RWPE1 (cell line): ENCODE results near the gene NUP214.
"Not testable (repeated sequence)": the region's sequence is repeated elsewhere in the genome, so short reads cannot be mapped to it uniquely, and the experiment has no call there.

Experiments used
- CTCF ChIA-PET: fragments of 350-600 bp; sonication (Branson Sonifier 250); formaldehyde crosslinking; extraction: SDS; loops from one replicate; lab custom pipeline; 2021; lab: Yijun Ruan, JAX
- POLR2A ChIA-PET: fragments of 400-600 bp; formaldehyde crosslinking; extraction: SDS; loops from one replicate; lab custom pipeline; 2020; ENCODE audit warnings: antibody characterized with exemption; ENCODE audit not compliant: low non-redundant PET; lab: Yijun Ruan, JAX
- DNase-seq: peaks from one replicate; pipeline ENCODE4 v3.0.0; 2012; ENCODE audit warnings: low spot score
- H3K27ac ChIP-seq: fragments of 450-650 bp; 2 replicates; pipeline ENCODE4 v1.5.1; 2017
- CTCF ChIP-seq: fragments of 450-650 bp; conservative IDR thresholded peaks from 2 replicates; pipeline ENCODE4 v1.5.1; 2017; ENCODE audit warnings: low read depth, mild to moderate bottlenecking

Gene NUP214

GRCh38 chr9:131240047-131240921 lies 114.9 kb downstream of the NUP214 start:
- no peak overlapping the region for H3K27ac ChIP-seq
- TF ChIP-seq CTCF, result no peak
- ChIA-PET POLR2A (no interaction called here), CTCF (no interaction called here)
- DNase-seq, result no peak

GRCh38 chr9:131244331-131244730 lies 118.9 kb downstream of the NUP214 start:
- DNase-seq, H3K27ac ChIP-seq, CTCF ChIA-PET: not testable (repeated sequence)
- POLR2A ChIA-PET, result interaction anchor here (0.6 kb wide), 1 partner anchor 22 kb away, joined by 14 read pairs; no protein-coding TSS in a partner anchor

- ChIA-PET POLR2A (no interaction called here), CTCF (interaction anchor here (0.6 to 1.1 kb wide), 3 partner anchors 10 to 48 kb away, joined by 3 to 4 read pairs (median 3); no protein-coding TSS in a partner anchor)
- no peak overlapping the region for H3K27ac ChIP-seq
- no peak for TF ChIP-seq CTCF
- no peak for DNase-seq
These were observed 121.2 kb downstream of the NUP214 start for GRCh38 chr9:131246618-131247017.

DNA sequence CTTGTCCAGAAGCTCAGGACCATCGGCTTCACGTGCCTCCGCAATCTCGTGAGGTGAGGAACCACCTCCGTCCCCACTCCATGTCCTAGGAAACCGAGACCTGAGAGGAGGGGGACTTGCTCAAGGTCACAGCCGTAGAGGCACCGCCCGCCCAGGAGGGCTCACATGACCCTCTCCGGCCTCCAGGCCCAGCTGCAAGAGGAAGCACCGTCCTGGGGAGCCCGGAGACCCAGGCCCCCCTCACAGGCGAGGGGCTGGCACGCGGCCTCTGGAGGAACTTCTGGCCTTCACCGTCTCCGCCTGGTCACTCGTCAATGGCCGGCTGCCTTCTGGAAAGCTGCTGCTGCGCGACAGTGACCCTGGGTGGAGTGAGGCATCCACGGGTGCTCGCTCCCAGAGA lies 126.7 kb downstream of the NUP214 start:
- no peak for TF ChIP-seq CTCF
- ChIA-PET POLR2A (no interaction called here), CTCF (interaction anchor here (0.5 to 0.6 kb wide), 2 partner anchors 32 to 602 kb away, joined by 3 to 4 read pairs; no protein-coding TSS in a partner anchor)
- no peak for DNase-seq
- no peak overlapping the region for H3K27ac ChIP-seq

DNA sequence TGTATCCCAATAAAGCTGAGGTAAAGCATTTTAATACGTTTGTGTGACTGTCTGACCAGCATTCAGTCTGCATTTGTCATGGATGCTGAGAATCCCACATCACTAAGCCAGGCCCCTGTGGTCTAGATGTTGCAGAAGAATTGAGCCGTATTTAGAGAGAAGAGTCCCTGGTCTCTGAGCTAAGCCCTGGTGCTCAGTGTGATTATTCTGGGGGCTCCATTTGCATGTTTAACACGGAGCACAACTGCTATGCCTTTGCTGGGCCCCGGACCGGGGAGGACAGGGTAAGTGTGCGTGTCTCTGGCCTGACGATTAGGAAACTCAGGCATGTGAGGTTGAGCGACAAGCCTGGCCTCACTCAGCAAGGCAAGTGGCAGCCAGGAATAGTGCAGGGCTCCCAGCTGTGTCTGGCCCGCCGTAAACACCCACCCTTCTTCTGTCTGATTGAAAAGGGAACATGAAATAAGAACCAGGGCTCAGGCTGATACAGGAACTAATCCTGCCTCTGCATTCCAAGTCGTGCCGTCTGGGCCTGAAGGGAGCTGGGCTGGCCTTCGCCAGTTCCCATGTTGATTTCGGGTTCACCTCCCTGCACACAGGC lies 128.6 kb downstream of the NUP214 start:
- TF ChIP-seq CTCF, result no peak
- ChIA-PET POLR2A (no interaction called here), CTCF (interaction anchor here (0.6 to 0.7 kb wide), 2 partner anchors 10 to 472 kb away, joined by 3 read pairs; no protein-coding TSS in a partner anchor)
- no peak overlapping the region for H3K27ac ChIP-seq
- no peak for DNase-seq

DNA sequence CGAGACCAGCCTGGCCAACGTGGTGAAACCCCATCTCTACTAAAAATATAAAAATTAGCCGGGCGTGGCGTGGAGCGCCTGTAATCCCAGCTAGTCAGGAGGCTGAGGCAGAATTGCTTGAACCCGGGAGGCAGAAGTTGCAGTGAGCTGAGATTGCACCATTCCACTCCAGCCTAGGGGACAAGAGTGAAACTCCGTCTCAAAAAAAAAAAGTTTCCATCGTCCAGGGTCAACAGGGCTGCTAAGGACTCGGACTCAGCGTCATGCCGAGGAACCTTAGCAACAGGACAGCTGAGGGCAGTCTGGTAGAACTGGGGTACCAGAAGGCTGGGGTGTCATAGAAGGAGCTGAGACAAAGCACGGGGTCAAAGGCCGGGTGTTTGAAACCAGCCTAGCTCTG lies 129.2 kb downstream of the NUP214 start:
- H3K27ac ChIP-seq, result no peak overlapping the region; the same call in 1 of the 2 replicates
- no peak for DNase-seq
- no peak for TF ChIP-seq CTCF
- POLR2A ChIA-PET, result no interaction called here
- CTCF ChIA-PET, result interaction anchor here (0.6 kb wide), 1 partner anchor 472 kb away, joined by 3 read pairs; no protein-coding TSS in a partner anchor
